K562 (cell line): Measurements from ENCODE around the gene STYX. TPM values are rescaled to one million over a fixed set of nuclear protein-coding genes. Genes with fewer than 3 reads are reported as not detected.

Experiments used
- ATF2 ChIP-seq: sonication (generic); formaldehyde crosslinking; IDR thresholded peaks from 2 replicates; pipeline ENCODE4 v1.8.1; 2022; ENCODE audit warnings: missing genetic modification reagents
- CEBPG ChIP-seq, 3 experiments: fragments of 200-800 bp in 1 of 3; sonication (Bioruptor generic) in 1 of 3; sonication (generic) in 1 of 3; formaldehyde crosslinking in 1 of 3; IDR thresholded peaks in 2 of 3; conservative IDR thresholded peaks in 1 of 3; 2 replicates each; pipeline versions ENCODE4 v1.6.1 to v1.8.0; 2016 to 2022; ENCODE audit warnings: missing compliant biosample characterization in 2 of 3, missing genetic modification characterization in 2 of 3, mild to moderate bottlenecking in 1 of 3, missing genetic modification reagents in 1 of 3
- DIDO1 ChIP-seq: fragments of 450-650 bp; IDR thresholded peaks from 2 replicates; pipeline ENCODE4 v1.6.1; 2016; ENCODE audit warnings: low read depth, missing biosample characterization, missing genetic modification characterization
- KDM1A ChIP-seq, 2 experiments: fragments of 450-650 bp; IDR thresholded peaks; 2 replicates each; pipeline ENCODE4 v1.6.1; 2016; ENCODE audit warnings: mild to moderate bottlenecking in 2 of 2
- MEIS2 ChIP-seq: fragments of 450-650 bp; IDR thresholded peaks from 2 replicates; pipeline ENCODE4 v1.6.1; 2014; ENCODE audit warnings: mild to moderate bottlenecking; ENCODE audit not compliant: partially characterized antibody
- POLR2AphosphoS5 ChIP-seq: IDR thresholded peaks from 2 replicates; pipeline ENCODE4 v1.6.1; 2011; ENCODE audit warnings: mild to moderate bottlenecking, low read depth, low read length, moderate library complexity; ENCODE audit not compliant: control insufficient read depth, insufficient read depth
- RFX7 ChIP-seq: fragments of 250-450 bp; sonication (Bioruptor Pico); IDR thresholded peaks from 2 replicates; pipeline ENCODE4 v1.5.1; 2021; ENCODE audit warnings: mild to moderate bottlenecking
- RUNX1 ChIP-seq: sonication (generic); IDR thresholded peaks from 2 replicates; pipeline ENCODE4 v1.6.1; 2016; ENCODE audit warnings: antibody characterized with exemption, low read depth
- TSHZ1 ChIP-seq: fragments of 250-450 bp; sonication (Bioruptor Pico); IDR thresholded peaks from 2 replicates; pipeline ENCODE4 v1.4.0; 2020; ENCODE audit warnings: mild to moderate bottlenecking, moderate library complexity
- polyA plus RNA-seq, 8 experiments: library from polyadenylated mRNA; depleted of rRNA in 4 of 8; stranded (reverse) in 5 of 8; unstranded in 3 of 8; fragments of >200 nt; fragmentation: Nextera tagmentation in 2 of 8; fragmentation: Illumina TruSeq in 1 of 8; extraction: Ambion mirVana in 2 of 8; extraction: Trizol in 1 of 8; gene quantifications; 2 replicates each; pipeline versions ENCODE4 v1.2.1 to v1.2.3, GENCODE V29; 2011 to 2014; ENCODE audit warnings: inconsistent platforms in 1 of 8, missing spikeins in 1 of 8
- total RNA-seq, 7 experiments: library from RNA; depleted of rRNA in 6 of 7; stranded (reverse); fragments of >200 nt in 6 of 7; fragmentation: Illumina TruSeq in 2 of 7; extraction: Trizol in 2 of 7; gene quantifications; 2 replicates each; pipeline versions ENCODE4 v1.2.1 to v1.2.3, GENCODE V29; 2011 to 2021; ENCODE audit warnings: low replicate concordance in 1 of 7
- TF ChIP-seq, protein P1 (sequence below): sonication (generic); formaldehyde crosslinking; IDR thresholded peaks from 2 replicates; pipeline ENCODE4 v1.8.0; 2023; ENCODE audit warnings: missing genetic modification reagents, mild to moderate bottlenecking, borderline replicate concordance
- TF ChIP-seq, protein P2 (sequence below): fragments of 450-650 bp; formaldehyde crosslinking; IDR thresholded peaks from 2 replicates; pipeline ENCODE4 v1.4.0; 2022; ENCODE audit warnings: missing genetic modification characterization
- TF ChIP-seq, protein P3 (sequence below): IDR thresholded peaks from 2 replicates; pipeline ENCODE4 v1.6.1; 2016; ENCODE audit warnings: missing genetic modification characterization, missing compliant biosample characterization

Gene STYX
- total and polyA plus RNA-seq, 9 of the 15 experiments (the other 6 are each of a cell fraction or from before 2014, with no cell fraction given), result 5.0 to 15.4 (median 10.6) TPM

DNA sequence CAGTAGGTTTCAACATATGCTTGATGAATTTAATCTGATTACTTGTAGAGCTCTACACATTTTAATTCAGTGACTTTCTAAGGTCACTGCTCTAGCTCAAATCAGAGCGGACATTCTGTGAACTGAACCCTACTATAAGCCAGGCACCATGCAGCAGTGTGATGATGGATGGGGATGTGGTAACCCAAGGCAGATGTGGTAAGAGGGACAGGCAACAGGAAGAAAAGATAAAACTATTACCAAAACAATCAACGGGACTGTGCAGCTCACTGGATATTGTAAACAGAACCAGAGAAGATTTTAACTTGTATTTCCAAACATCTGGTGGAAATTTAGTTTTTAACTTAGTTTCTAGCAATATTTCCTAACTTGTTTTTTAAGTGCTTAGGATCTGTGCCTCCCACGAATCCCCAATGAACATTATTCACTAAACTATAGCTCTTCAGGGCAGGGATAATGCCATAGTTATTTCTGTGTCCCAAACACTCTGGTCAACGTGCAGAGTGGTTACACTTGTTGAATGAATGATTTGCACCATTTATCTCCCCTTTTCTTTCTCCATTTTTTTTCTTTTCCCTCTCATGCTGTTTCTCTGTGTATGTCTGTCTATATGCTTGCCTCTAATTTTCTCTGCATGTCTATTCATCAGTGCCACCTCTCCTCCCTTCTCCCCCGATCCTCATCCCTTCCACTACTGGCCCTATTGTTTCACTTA, 37.6 kb upstream of the STYX start (continued):
- TF ChIP-seq, protein P1, sequence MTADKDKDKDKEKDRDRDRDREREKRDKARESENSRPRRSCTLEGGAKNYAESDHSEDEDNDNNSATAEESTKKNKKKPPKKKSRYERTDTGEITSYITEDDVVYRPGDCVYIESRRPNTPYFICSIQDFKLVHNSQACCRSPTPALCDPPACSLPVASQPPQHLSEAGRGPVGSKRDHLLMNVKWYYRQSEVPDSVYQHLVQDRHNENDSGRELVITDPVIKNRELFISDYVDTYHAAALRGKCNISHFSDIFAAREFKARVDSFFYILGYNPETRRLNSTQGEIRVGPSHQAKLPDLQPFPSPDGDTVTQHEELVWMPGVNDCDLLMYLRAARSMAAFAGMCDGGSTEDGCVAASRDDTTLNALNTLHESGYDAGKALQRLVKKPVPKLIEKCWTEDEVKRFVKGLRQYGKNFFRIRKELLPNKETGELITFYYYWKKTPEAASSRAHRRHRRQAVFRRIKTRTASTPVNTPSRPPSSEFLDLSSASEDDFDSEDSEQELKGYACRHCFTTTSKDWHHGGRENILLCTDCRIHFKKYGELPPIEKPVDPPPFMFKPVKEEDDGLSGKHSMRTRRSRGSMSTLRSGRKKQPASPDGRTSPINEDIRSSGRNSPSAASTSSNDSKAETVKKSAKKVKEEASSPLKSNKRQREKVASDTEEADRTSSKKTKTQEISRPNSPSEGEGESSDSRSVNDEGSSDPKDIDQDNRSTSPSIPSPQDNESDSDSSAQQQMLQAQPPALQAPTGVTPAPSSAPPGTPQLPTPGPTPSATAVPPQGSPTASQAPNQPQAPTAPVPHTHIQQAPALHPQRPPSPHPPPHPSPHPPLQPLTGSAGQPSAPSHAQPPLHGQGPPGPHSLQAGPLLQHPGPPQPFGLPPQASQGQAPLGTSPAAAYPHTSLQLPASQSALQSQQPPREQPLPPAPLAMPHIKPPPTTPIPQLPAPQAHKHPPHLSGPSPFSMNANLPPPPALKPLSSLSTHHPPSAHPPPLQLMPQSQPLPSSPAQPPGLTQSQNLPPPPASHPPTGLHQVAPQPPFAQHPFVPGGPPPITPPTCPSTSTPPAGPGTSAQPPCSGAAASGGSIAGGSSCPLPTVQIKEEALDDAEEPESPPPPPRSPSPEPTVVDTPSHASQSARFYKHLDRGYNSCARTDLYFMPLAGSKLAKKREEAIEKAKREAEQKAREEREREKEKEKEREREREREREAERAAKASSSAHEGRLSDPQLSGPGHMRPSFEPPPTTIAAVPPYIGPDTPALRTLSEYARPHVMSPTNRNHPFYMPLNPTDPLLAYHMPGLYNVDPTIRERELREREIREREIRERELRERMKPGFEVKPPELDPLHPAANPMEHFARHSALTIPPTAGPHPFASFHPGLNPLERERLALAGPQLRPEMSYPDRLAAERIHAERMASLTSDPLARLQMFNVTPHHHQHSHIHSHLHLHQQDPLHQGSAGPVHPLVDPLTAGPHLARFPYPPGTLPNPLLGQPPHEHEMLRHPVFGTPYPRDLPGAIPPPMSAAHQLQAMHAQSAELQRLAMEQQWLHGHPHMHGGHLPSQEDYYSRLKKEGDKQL, result no peak
- TF ChIP-seq POLR2AphosphoS5 (0 out of 2 replicates have a peak, but pooled peaks have one; percentile 25), DIDO1 (tag) (no peak), RFX7 (CRISPR knock-in tag) (no peak), KDM1A (IDR thresholded peaks at IDR 0.05) (peak; percentile 60 to 61), RUNX1 (no peak), CEBPG (CRISPR knock-in tag; IDR thresholded peaks at IDR 0.05) (0 out of 2 replicates have a peak, but pooled peaks have one; percentile 38), CEBPG (tag; conservative IDR thresholded peaks at IDR 0.05 in 1 of 2, IDR thresholded peaks at IDR 0.05 in 1 of 2) (0 out of 4 replicates have a peak, but pooled peaks of 1 of the 2 experiments have one; percentile 17), TSHZ1 (no peak), ATF2 (CRISPR knock-in tag) (no peak), MEIS2 (peak; percentile 89)
- TF ChIP-seq, protein P2, sequence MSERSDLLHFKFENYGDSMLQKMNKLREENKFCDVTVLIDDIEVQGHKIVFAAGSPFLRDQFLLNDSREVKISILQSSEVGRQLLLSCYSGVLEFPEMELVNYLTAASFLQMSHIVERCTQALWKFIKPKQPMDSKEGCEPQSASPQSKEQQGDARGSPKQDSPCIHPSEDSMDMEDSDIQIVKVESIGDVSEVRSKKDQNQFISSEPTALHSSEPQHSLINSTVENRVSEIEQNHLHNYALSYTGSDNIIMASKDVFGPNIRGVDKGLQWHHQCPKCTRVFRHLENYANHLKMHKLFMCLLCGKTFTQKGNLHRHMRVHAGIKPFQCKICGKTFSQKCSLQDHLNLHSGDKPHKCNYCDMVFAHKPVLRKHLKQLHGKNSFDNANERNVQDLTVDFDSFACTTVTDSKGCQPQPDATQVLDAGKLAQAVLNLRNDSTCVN (CRISPR knock-in tag), result no peak
- TF ChIP-seq, protein P3, sequence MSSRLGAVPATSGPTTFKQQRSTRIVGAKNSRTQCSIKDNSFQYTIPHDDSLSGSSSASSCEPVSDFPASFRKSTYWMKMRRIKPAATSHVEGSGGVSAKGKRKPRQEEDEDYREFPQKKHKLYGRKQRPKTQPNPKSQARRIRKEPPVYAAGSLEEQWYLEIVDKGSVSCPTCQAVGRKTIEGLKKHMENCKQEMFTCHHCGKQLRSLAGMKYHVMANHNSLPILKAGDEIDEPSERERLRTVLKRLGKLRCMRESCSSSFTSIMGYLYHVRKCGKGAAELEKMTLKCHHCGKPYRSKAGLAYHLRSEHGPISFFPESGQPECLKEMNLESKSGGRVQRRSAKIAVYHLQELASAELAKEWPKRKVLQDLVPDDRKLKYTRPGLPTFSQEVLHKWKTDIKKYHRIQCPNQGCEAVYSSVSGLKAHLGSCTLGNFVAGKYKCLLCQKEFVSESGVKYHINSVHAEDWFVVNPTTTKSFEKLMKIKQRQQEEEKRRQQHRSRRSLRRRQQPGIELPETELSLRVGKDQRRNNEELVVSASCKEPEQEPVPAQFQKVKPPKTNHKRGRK, result 0 out of 2 replicates have a peak, but pooled peaks have one; percentile 13
